ENCODE results near the gene USE1.
A peak's percentile ranks its signal among the peaks of the same experiment; 100 is the strongest.

The USE1 gene

DNA sequence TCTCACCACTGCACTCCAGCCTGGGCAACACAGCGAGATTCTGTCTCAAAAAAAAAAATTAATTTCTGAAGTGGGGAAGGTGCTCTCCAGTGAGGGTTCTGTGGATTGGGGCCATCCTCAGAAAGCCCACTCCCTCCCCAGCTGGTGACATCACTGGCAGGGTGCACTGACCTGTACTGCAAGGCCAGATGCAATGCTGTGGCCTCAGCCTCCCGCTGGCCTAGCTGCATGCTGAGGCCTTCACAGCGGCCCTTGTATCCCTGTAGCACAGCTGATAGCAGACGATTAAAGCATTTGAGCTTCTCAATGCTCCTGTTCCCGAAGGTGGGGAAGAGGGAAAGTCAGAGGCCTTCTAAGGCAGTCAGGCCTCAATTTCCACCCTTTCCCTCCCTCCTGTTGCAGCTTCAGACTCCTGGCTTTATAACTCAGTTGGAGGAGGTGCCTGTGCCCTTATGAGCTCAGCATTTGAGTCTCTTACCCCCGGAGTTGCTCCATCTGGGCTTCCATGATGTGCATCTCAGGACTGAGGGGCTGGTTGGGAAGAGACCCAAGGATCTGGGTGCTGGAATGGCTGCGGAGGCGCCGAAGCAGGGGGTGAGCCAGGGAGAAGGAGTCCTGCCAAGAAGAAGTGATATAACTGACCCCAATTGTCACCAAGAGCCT is 44.1 kb downstream of the USE1 start:
- DNase-seq (ENCODE audit: low spot score), result no peak

DNA sequence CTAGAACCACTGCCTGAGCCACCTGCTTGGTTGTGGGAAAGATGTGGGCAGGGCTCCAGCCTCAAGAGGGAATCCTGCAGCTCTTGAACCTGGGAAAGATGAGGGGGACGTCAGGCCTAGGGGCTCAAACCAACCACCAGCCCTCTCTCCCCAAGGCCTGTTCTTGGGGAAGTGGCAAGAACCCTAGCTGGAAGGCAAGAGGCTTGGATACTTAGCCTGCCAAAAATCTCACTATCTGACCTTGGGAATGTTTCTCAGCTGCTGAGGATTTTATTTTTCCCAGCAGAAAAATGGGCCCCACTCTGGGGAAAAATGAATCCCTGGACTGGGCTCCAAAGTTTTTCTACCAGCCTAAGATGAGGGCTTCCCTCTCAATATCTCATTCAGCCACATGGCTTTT is 44.8 kb downstream of the USE1 start:
- no peak for DNase-seq (ENCODE audit: low spot score)

DNA sequence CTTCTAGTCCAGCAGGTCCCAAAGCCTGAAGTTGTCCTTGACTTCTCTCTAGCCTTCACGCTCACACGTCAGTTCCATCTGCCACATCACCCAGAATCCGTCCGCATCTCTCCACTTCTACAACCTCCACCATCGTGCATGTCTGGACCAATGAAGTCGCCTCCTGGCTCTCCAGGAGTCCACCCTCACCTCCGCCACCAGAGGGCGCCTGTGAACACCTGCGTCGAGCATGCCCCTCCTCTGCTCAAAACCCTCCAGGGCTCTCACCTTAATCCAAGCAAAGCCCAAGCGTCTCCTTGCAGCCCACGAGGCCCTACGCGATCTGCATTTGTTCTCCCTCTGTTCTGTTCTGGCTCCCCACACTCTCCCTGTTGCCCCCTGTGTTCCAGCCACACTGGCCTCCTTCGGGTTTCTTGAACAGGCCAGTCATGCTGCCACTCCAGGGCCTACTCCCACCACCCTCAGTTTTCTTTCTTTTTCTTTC is 45.7 kb downstream of the USE1 start:
- DNase-seq (ENCODE audit: low spot score), result peak; percentile 87

DNA sequence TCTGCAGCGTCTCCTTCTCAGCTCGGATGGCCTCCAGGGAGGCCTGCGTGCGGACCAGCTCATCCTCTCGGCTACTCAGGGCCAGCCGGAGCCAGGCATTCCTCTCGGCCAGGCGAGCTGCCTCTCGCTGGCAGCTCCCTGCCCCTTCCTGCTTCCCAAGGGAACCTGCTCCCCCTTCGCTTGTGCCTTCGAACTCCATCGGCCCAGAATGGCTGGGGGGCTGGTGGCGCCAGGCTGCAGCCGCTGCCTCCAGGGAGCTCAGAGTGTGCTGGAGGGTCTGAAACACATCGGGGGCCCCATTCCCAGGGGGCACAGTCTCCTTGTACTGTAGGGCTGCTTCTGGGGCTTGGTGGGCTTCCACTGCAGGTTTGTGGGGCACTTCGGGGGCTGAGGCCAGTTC is 47.4 kb downstream of the USE1 start:
- DNase-seq (ENCODE audit: low spot score), result no peak

DNA sequence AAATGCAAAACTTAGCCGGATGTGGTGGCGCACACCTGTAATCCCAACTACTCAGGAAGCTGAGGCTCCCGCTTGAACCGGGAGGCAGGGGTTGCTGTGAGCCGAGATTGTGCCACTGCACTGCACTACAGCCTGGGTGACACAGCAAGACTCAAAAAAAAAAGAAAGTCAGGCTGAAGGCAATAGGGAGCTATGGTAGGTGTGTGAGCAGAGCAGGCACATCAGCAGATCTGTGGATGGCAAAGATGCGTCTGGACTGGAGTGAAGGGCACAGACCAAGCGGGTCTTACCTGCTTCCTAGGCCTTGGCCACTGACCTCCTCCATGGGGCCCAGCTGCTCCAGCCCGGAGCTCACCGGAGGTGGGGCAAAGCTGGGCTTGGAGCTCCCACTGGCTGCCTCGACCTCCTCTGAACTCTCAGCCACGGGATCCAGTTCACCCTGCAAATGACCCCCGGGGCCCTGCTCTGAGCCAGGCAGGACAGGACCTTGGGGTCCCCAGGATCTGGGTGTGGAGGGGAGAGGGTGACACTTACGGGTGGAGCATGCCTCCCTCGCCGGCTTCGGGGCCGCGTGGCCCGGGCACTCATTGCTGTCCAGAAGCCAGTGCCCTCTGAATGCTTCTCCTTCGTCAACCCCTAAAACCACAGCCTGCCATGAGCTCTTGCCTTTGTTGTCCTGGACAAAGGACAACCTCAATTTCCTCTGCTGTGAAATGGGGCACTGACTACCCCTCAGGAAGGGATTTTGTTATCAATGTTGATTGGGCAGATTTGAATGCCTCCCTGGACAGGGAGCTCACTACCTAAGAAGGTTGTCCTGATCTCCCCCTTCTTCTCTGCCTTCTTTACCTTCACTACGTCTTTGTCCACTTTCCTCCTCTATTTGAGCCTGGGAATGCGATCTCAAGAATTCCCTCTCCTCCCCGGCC is 48.8 kb downstream of the USE1 start:
- no peak for DNase-seq (ENCODE audit: low spot score)

DNA sequence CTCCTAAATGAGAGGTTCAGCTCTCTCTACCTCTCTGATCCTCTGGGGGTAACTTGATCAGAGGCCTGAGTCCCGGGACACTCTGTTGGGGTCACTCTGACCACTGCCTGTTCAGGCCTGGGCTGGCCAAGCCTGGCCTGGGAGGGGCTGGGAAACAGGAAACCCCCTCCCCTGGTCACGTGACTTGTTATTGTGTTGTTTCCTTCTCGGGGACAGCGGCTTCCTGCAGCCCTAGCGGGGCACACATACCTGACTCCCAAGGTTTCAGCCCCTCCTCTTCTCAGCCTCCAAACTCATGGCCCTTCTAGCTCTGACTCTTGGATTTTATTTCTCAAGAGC is 49.5 kb downstream of the USE1 start, which contains the start of gene USHBP1:
TSS of gene USHBP1 (minus strand) at position 105 of the 339 bp plus-strand sequence. CDS start 446 bp downstream, outside the sequence.
- DNase-seq (ENCODE audit: low spot score), result no peak

DNA sequence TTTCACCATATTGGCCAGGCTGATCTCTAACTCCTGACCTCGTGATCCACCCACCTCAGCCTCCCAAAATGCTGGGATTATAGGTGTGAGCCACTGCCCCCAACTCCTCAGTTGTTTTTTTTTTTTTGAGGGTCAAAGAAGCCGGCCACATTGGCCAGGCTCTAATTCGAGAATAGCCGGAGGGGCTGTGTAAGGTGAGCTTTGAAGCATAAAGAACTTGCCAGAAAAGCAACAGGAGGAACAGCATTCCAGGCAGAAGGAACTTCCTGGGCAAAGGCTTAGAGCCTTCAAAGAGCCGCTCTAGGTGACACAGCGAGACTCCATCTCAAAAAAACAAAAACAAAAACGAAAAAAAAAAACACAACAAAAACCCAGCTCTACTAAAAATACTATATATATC is 50.9 kb downstream of the USE1 start:
- no peak for DNase-seq (ENCODE audit: low spot score)

DNA sequence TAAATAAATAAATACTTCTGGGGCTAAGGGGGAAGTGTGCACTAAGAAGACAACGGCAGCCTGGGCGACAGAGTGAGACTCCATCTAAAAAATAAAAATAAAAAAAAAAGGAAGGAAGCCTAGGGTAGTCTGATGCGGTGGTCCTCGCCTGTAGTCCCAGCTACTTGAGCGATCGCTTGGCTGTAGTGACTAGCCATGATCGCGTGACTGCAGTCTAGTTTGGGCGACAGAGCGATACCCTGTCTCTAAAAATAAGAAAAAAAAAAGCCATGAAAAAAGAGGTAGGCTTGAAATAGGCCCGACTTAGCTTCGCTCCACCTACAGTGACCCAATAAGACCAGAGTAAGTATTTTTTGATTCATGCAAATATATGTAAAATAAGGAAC is 51.4 kb downstream of the USE1 start:
- DNase-seq (ENCODE audit: low spot score), result no peak

DNA sequence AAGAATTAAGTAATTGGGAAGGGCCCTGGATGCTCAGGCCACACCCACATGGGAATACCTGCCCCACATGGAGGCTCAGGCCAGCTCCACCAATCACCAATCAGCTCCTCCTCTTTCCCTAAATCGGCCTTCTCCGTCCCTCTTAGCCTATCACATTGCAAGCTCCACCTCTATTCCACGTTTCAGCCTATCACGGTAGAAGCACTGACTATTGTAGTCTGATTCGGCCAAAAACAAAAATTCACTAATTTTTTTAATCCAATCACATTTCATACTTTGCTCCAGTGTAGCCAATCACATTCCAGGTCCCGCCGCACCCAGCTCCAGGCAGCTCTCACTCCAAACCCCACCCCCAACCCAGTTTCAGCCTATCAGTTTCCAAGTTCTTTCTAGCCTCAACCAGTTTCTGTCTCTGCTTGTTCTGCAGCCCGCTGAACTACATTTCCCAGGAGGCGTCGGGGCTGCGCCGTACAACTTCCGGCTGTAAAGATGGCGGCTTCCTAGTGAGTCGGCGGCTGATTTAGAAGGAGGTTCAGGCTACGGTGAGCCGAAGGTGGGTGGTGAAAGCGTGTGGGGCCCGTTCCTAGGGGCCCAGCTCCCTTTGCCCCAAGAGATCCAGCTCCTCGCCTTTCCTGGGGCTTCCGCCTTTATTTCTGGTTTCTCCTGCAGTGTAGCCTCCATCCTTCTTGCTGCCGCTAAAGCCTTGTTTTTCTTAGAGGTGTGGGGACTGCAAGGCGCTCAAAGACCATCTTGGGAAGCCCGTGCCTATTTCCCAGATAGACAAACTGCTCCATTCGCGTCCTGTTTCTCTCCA is 52.0 kb downstream of the USE1 start, which contains the start of gene BABAM1:
TSS of gene BABAM1 (plus strand) at position 469 of the 814 bp plus-strand sequence. CDS start 1,364 bp downstream, outside the sequence.
- peak; percentile 98 for DNase-seq (ENCODE audit: low spot score)

DNA sequence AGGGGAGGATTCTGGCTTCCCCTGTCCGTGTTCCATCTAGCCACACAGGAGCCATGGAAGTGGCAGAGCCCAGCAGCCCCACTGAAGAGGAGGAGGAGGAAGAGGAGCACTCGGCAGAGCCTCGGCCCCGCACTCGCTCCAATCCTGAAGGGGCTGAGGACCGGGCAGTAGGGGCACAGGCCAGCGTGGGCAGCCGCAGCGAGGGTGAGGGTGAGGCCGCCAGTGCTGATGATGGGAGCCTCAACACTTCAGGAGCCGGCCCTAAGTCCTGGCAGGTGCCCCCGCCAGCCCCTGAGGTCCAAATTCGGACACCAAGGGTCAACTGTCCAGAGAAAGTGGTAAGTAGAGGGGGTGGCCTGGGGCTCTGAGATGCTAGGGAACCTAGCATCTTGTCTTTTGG is 53.6 kb downstream of the USE1 start:
- no peak for DNase-seq (ENCODE audit: low spot score)

Measured in AG20443 (cell line).